Measurements from ENCODE around the gene ZNF277.

- no peak for TF ChIP-seq POLR2A (IDR thresholded peaks at IDR 0.05)
- no peak for TF ChIP-seq POLR2AphosphoS5 (IDR thresholded peaks at IDR 0.05)
- no peak for TF ChIP-seq CTCF (IDR thresholded peaks at IDR 0.05)
Measured at GRCh38 chr7:112257073-112257472, 50.6 kb downstream of the ZNF277 start.
